Skeletal muscle satellite cell (primary cell): ENCODE measurements around the gene PCGF2.
A peak's percentile ranks its signal among the peaks of the same experiment; 100 is the strongest.

ENCODE experiments used
- H3K27me3 ChIP-seq: 2 replicates; pipeline ENCODE4 v1.7.0; 2013; ENCODE audit warnings: low read length; ENCODE audit not compliant: control insufficient read depth, insufficient read depth
- H3K36me3 ChIP-seq: 2 replicates; pipeline ENCODE4 v1.7.0; 2013; ENCODE audit warnings: mild to moderate bottlenecking, control low read depth, low read length; ENCODE audit not compliant: insufficient read depth
- H3K4me1 ChIP-seq: 2 replicates; pipeline ENCODE4 v1.7.0; 2013; ENCODE audit warnings: low read length; ENCODE audit not compliant: control insufficient read depth, insufficient read depth
- H3K4me2 ChIP-seq: 2 replicates; pipeline ENCODE4 v1.7.0; 2013; ENCODE audit warnings: mild to moderate bottlenecking, low read length
- H3K4me3 ChIP-seq: 2 replicates; pipeline ENCODE4 v1.7.0; 2013; ENCODE audit warnings: low read length
- H3K9ac ChIP-seq: 2 replicates; pipeline ENCODE4 v1.7.0; 2013; ENCODE audit warnings: mild to moderate bottlenecking, low read depth, low read length, moderate library complexity
- H3K9me3 ChIP-seq: replicated peaks from 2 replicates; pipeline ENCODE4 v1.7.0; 2013; ENCODE audit warnings: mild to moderate bottlenecking, control low read depth, low read length

Gene PCGF2

DNA sequence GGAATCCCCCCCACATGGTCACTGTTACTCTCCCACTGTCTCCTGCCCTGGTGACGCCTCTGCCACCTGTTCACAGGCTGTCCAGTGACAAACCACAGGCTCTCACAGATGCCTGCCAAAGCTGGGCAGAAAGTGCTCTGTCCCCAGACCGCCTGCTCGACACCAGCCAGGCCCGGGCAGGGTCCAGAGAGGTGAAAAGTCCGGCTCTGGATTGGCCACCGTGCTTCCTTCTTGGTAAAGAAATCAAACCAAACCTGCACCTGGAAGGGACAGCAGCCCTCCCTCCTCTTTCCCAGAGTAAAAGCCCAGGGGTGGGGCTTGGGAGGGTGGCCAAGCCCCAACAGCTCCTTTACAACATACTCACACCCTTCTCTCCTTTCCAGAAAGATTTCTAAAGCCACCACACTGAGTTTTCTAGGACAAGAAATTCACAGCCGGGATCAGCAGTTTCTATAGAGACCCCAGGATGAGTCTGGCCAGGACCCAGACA, 6.2 kb downstream of the PCGF2 start:
- Histone ChIP-seq H3K9ac (peak overlapping the region; percentile 41), H3K9me3 (no peaks in the 10 kb centered on the region), H3K4me1 (peaks cover 34% of the 10 kb centered on the region), H3K36me3 (peaks cover 22% of the 10 kb centered on the region), H3K4me3 (no peak overlapping the region), H3K27me3 (no peaks in the 10 kb centered on the region), H3K4me2 (no peak overlapping the region)

DNA sequence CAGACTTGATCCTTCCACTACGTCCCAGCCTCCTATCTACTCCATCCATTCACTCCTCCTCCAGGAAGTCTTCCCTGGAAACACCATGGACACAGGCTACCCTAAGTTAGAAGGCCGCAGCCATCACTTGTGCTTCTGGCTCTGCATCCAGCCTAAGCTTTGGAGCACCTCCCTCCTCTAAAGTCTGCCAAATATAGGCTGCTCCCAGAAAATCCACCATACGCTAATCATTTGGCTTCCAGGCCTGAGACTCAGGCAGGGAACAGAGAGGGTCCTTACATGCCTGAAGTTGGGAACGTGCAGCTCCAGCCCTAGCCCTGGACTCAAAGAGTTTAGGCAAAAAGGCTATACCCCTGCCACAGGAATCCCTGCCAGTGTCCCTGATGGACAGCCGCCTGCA, 6.7 kb downstream of the PCGF2 start:
- H3K4me3 ChIP-seq: no peak overlapping the region
- no peaks in the 10 kb centered on the region for H3K27me3 ChIP-seq
- H3K4me2 ChIP-seq: no peak overlapping the region
- no peaks in the 10 kb centered on the region for H3K9me3 ChIP-seq
- H3K4me1 ChIP-seq: peaks cover 31% of the 10 kb centered on the region
- H3K36me3 ChIP-seq: peaks cover 22% of the 10 kb centered on the region
- H3K9ac ChIP-seq: no peak overlapping the region

DNA sequence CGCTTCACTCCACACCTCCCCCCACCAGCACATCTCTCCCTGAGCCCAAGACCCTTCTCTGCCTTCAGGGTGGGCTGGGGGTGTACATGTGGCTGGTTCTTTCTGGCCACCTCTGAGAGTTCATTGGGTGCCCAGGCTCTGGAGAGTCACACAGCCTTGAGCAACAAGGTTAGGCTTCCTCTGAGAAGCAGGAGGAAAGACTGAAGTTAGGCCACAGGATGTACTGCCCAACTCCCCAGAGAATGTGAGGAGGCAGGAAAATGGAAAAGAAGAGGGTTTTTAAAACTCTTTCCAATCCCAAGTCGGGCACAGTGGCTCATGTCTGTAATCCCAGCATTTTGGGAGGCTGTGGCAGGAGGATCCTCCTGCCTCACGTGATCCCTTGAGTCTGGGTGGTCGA, 7.3 kb downstream of the PCGF2 start:
- H3K36me3 ChIP-seq: peaks cover 28% of the 10 kb centered on the region
- no peak overlapping the region for H3K9ac ChIP-seq
- H3K27me3 ChIP-seq: no peaks in the 10 kb centered on the region
- no peak overlapping the region for H3K4me3 ChIP-seq
- no peaks in the 10 kb centered on the region for H3K9me3 ChIP-seq
- no peak overlapping the region for H3K4me2 ChIP-seq
- peaks cover 25% of the 10 kb centered on the region for H3K4me1 ChIP-seq

DNA sequence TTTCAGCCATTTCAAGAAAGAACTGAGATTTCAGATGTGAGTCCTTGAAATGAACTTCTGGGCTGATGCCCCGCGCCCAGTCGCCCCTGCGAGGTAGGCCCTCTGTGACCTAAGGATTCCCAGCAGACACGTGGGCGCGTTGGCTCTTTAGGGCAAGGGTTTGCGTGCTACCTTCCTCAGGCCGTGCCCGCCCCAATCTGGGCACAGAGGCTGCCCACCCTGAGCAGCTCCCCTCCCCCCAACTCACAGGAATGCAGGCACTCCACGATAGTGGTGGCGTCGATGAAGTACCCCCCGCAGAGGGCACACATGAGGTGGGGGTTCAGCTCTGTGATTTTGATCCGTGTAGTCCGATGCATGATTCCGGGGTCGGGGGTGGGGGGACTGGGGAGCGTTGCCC, 8.1 kb downstream of the PCGF2 start:
- H3K4me1 ChIP-seq: peaks cover 27% of the 10 kb centered on the region
- peaks cover 30% of the 10 kb centered on the region for H3K36me3 ChIP-seq
- no peaks in the 10 kb centered on the region for H3K27me3 ChIP-seq
- no peak overlapping the region for H3K4me2 ChIP-seq
- H3K4me3 ChIP-seq: no peak overlapping the region
- H3K9ac ChIP-seq: no peak overlapping the region
- no peaks in the 10 kb centered on the region for H3K9me3 ChIP-seq

DNA sequence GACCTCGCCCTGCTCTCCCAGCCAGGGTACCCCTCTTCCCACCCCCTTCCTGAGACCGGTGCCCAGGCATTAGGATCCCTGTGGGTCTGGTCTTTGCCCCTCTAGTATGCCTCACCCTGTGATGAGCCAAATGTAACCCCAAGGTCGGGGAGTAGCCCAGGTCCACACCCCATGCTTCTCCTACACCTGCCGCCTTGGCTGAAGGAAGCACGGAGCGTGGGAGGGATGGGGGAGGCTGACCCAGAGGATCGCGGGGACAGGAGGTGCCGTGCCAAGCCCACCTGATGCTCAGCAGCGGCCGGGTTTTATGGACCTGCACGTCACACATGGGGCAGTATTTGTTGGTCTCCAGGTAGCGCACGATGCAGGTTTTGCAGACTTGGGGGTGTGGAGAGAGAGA, 8.8 kb downstream of the PCGF2 start:
- Histone ChIP-seq H3K27me3 (no peaks in the 10 kb centered on the region), H3K4me2 (no peak overlapping the region), H3K9me3 (no peaks in the 10 kb centered on the region), H3K36me3 (peaks cover 36% of the 10 kb centered on the region), H3K4me1 (peaks cover 28% of the 10 kb centered on the region), H3K9ac (no peak overlapping the region), H3K4me3 (no peak overlapping the region)

DNA sequence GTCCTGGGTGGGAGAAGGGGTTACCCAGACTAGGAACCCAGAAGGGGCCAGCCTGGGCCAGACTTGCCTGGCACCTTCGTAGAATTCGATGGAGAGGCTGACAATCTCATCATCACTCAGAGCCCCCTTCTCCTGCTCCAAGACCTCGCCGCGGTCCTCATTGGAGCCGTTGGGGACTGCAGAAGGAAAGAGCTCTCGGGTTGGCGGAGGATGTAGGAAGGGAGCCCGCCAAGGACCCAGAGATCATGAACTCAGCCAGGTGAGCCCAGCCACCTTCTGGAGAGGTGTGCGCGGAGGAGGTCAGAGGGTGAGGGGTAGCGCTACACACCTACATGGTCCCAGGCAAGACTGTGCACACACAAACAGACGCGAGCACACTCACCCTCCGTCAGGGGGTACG, 9.4 kb downstream of the PCGF2 start:
- Histone ChIP-seq H3K4me1 (peaks cover 28% of the 10 kb centered on the region), H3K9me3 (no peaks in the 10 kb centered on the region), H3K27me3 (no peaks in the 10 kb centered on the region), H3K4me2 (no peak overlapping the region), H3K4me3 (no peak overlapping the region), H3K36me3 (peaks cover 41% of the 10 kb centered on the region), H3K9ac (no peak overlapping the region)

DNA sequence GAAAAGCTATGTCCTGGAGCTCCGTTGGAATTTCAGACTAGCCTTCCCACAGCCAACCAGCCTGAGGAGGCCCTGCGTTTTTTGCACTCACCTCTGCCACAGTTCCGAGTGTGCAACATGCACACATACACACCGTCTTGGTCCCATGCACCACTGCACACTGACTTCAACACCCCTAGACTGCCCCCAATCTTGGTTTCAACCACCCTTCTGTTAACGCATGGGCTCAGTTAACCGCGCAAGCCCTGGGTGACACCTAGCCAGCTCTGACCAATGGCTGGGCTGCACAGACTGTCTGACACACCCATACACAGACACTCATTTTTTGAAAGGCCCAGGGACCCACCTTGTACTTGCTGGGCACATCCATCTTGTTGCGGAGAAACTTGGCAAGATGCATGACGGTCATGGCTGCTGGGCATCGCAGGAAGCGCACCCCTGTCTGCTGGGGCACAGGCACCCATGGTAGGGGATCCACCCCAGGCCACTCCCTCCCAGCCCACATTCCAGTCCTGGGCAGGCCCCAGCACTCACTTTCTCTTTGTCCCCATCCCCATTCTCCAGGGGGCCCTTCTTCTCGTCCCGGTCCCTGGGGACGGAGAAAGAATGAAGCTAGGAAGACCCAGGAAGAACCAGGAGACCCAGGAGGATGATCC, 10.0 kb downstream of the PCGF2 start:
- no peaks in the 10 kb centered on the region for H3K9me3 ChIP-seq
- H3K9ac ChIP-seq: no peak overlapping the region
- no peaks in the 10 kb centered on the region for H3K27me3 ChIP-seq
- no peak overlapping the region for H3K4me2 ChIP-seq
- H3K4me1 ChIP-seq: peaks cover 22% of the 10 kb centered on the region
- H3K36me3 ChIP-seq: peaks cover 47% of the 10 kb centered on the region
- H3K4me3 ChIP-seq: no peak overlapping the region

DNA sequence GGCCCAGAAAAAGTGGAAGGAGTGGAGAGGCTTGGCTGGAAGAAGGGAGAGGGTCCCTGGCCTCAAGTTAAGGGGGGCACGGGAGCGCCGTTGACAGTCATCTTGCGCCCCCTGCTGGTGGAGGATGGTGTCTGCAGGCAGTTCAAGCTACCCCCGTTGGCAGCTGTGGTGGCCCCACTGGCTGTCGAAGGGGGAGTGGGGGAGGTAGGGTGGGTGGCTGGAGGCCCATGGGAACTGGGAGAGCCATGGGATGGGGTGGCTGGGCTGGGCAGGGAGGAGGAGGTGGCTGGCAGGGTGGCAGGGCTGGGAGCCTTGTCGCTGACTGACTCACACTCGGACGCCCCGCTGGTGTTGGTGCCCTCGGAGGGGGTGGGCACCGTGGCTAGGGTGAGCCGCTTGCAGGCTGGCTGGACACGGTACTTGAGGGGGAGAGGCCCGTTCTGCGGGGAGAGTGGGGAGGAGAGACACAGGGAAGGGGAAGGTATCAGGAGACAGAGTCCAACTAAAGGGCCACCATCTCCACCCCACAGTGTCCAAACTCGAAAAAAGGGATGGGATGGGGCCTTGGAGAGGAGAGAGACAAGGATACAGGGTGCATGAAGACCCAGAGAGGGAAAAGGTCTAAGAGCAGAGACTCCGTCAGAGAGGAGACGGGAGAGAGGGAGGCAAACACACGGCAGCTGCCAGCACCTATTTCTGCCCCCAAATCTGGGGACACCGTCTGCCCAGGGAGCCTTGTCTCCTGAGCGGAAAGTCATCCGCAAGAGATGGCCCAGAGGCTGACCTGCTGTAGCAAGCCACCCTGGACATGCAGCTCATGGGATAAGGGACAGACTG, 12.8 kb downstream of the PCGF2 start:
- Histone ChIP-seq H3K36me3 (peaks cover 53% of the 10 kb centered on the region), H3K4me1 (peaks cover 28% of the 10 kb centered on the region), H3K27me3 (no peaks in the 10 kb centered on the region), H3K4me2 (peak overlapping the region; percentile 9), H3K9ac (no peak overlapping the region), H3K4me3 (no peak overlapping the region), H3K9me3 (no peaks in the 10 kb centered on the region)

DNA sequence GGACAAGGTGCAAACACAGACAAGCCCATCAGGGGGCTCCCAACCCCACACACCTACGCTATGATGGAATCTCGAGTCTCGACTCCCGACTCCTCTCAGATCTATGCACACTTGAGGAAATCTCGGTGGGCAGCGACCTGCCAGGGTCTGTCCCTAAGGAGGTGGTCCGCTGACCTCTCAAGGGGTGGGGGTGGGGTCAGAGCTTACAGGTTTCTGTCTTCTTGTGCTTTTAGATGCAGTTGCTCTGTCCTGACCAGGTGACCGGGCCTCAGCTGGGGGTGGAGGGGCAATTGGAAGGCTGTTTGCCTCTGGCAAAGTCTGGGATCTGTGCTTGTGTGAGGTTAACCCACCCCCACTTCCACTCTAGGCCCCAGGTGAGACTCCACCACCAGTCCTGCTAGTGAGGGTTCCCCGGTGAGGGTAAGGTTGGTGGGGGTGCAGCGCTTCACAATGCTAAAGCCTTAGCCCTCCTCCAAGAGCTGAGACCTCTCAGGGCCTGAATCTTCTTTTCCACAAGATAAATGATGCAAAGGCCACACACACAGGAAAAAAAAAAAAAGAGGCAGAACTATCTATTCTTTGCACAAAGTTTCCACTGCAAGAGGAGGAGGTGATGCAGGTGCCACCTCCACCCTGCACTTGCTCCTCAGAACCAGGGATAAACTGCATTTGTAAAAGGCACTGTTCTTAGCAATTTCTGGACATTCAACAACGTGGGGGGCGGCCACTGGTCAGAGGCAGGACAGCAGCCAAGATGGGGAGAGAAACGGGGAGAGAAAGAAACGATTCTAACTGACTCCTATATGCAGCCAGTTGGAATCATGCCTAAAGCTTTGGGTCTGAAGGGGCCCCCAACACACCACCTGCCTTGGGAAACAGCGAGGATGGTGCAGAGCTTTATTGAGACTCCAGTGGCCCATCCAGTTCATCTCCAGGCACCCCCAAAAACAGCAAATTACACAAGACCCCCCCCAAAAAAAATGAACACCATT, 13.9 kb downstream of the PCGF2 start:
- Histone ChIP-seq H3K36me3 (peaks cover 46% of the 10 kb centered on the region), H3K4me1 (peaks cover 34% of the 10 kb centered on the region), H3K27me3 (no peaks in the 10 kb centered on the region), H3K9ac (no peak overlapping the region), H3K4me2 (no peak overlapping the region), H3K9me3 (no peaks in the 10 kb centered on the region), H3K4me3 (no peak overlapping the region)

DNA sequence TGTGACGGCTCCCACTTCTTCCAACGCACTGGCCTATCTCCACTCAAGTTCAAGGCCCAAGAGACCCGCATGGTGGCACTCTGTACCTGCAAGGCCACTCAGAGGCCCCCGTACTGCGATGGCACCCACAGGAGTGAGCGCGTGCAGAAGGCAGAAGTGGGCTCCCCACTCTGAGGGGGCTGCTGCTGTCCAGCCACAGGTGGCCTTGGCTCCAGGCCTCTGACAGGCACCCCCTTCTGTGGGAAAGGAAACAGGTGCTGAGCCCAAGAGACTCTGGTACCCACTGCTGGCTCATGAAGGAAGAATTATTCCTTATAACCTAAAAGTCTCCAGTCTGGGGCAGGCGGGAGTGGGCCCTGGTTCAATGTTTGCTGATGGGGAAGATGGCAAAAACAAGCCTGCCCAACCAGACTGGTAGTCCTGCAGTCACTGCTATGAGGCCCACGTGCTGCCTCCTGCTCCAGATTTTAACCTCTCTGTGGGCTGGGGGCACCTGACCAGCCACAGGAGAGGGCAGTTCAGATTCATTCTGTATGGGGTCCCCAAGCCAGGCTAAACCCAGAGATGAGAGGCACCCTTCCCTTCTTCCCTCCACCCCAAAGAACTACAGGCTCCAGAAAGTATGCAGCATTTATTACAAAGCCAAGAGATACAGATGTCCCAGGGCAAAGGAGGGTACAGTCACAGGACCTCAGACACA, 14.7 kb downstream of the PCGF2 start:
- Histone ChIP-seq H3K9ac (no peak overlapping the region), H3K36me3 (peaks cover 38% of the 10 kb centered on the region), H3K4me1 (peaks cover 35% of the 10 kb centered on the region), H3K27me3 (no peaks in the 10 kb centered on the region), H3K4me3 (no peak overlapping the region), H3K9me3 (no peaks in the 10 kb centered on the region), H3K4me2 (no peak overlapping the region)
